Upper lobe of right lung (tissue), 1 donor: ENCODE data around the gene DNAAF8. TPM values are rescaled to one million over a fixed set of nuclear protein-coding genes. Genes with fewer than 3 reads are reported as not detected.

Experiments
- ATAC-seq: fragments of 200-7000 bp; cut with Tn5 transposase; one replicate; pipeline ENCODE4 v1.9.1; 2020; ENCODE audit warnings: mild to moderate bottlenecking, moderate library complexity
- DNase-seq: peaks from one replicate; pipeline ENCODE4 v3.0.0-alpha.2; 2020
- H3K27ac ChIP-seq: fragments of 200-600 bp; one replicate; pipeline ENCODE4 v1.8.0; 2022
- H3K27me3 ChIP-seq: fragments of 200-600 bp; one replicate; pipeline ENCODE4 v1.8.0; 2022; ENCODE audit warnings: mild to moderate bottlenecking
- H3K36me3 ChIP-seq: fragments of 200-600 bp; one replicate; pipeline ENCODE4 v1.8.0; 2022
- H3K4me1 ChIP-seq: fragments of 200-600 bp; one replicate; pipeline ENCODE4 v1.8.0; 2022
- H3K4me3 ChIP-seq: fragments of 200-600 bp; one replicate; pipeline ENCODE4 v1.8.0; 2022; ENCODE audit warnings: mild to moderate bottlenecking
- H3K9me3 ChIP-seq: fragments of 200-600 bp; one replicate; pipeline ENCODE4 v1.8.0; 2022
- CTCF ChIP-seq: fragments of 200-600 bp; IDR thresholded peaks from one replicate; pipeline ENCODE4 v1.8.0; 2022; ENCODE audit warnings: antibody characterized with exemption
- intact Hi-C: fragments of 100-400 bp; cut with DNase I; formaldehyde crosslinking; loops from one replicate; pipeline ENCODE4 v1.11.0; 2022
- total RNA-seq: library from RNA; stranded (reverse); fragmentation: NEBNext Ultra II Directional; extraction: Animal tissue kit (Norgen Biotek cat#: 25700); gene quantifications from one replicate; pipeline ENCODE4 v1.2.1, GENCODE V29; 2021
- donor health status: DM: no; HTN: yes; CAD: no; lungs with severe emphysema.

Gene DNAAF8
- total RNA-seq, 1 donor from 2014 or later: 0.58 TPM

- no peak for DNase-seq
- H3K36me3 ChIP-seq: peaks cover 64% of the 10 kb centered on the region
- intact Hi-C loops: no loop called here
Observed at GRCh38 chr16:4752351-4753100, 18.2 kb downstream of the DNAAF8 start.

GRCh38 chr16:4753227-4753626 lies 18.9 kb downstream of the DNAAF8 start:
- intact Hi-C loops: no loop called here
- no peaks in the 10 kb centered on the region for H3K4me1 ChIP-seq
- no peaks in the 10 kb centered on the region for H3K27me3 ChIP-seq
- H3K36me3 ChIP-seq: peaks cover 69% of the 10 kb centered on the region
- ATAC-seq (no peak), DNase-seq (no peak)
- no peaks in the 10 kb centered on the region for H3K9me3 ChIP-seq
- no peak for TF ChIP-seq CTCF
- H3K27ac ChIP-seq: no peak overlapping the region
- H3K4me3 ChIP-seq: no peak overlapping the region

More at GRCh38 chr16:4752351-4753100, 18.2 kb downstream of the DNAAF8 start:
- no peaks in the 10 kb centered on the region for H3K4me1 ChIP-seq
- no peaks in the 10 kb centered on the region for H3K9me3 ChIP-seq
- TF ChIP-seq CTCF: no peak
- H3K4me3 ChIP-seq: no peak overlapping the region
- ATAC-seq: no peak
- no peak overlapping the region for H3K27ac ChIP-seq
- no peaks in the 10 kb centered on the region for H3K27me3 ChIP-seq

- peaks cover 85% of the 10 kb centered on the region for H3K36me3 ChIP-seq
Observed at GRCh38 chr16:4754865-4755264, 20.5 kb downstream of the DNAAF8 start.

GRCh38 chr16:4755687-4756086 lies 21.4 kb downstream of the DNAAF8 start:
- no peak for TF ChIP-seq CTCF
- H3K9me3 ChIP-seq: no peaks in the 10 kb centered on the region
- peaks cover 85% of the 10 kb centered on the region for H3K36me3 ChIP-seq
- no peaks in the 10 kb centered on the region for H3K4me1 ChIP-seq
- intact Hi-C loops: no loop called here
- H3K4me3 ChIP-seq: no peak overlapping the region
- no peak overlapping the region for H3K27ac ChIP-seq
- DNase-seq: no peak
- no peaks in the 10 kb centered on the region for H3K27me3 ChIP-seq
- no peak for ATAC-seq

More at GRCh38 chr16:4754865-4755264, 20.5 kb downstream of the DNAAF8 start:
- no peak for TF ChIP-seq CTCF
- no peak for ATAC-seq
- intact Hi-C loops: no loop called here
- Histone ChIP-seq H3K4me1 (no peaks in the 10 kb centered on the region), H3K4me3 (no peak overlapping the region), H3K27ac (no peak overlapping the region), H3K9me3 (no peaks in the 10 kb centered on the region), H3K27me3 (no peaks in the 10 kb centered on the region)
- DNase-seq: no peak

GRCh38 chr16:4760221-4760910 lies 26.0 kb downstream of the DNAAF8 start:
- H3K4me1 ChIP-seq: peaks cover 1% of the 10 kb centered on the region
- ATAC-seq (no peak), DNase-seq (no peak)
- H3K36me3 ChIP-seq: peaks cover 75% of the 10 kb centered on the region
- no peak overlapping the region for H3K27ac ChIP-seq
- no peak overlapping the region for H3K4me3 ChIP-seq
- TF ChIP-seq CTCF: no peak
- intact Hi-C loops: no loop called here
- H3K9me3 ChIP-seq: no peaks in the 10 kb centered on the region
- H3K27me3 ChIP-seq: no peaks in the 10 kb centered on the region
